Measurements from ENCODE around the gene ICAM4.

DNA sequence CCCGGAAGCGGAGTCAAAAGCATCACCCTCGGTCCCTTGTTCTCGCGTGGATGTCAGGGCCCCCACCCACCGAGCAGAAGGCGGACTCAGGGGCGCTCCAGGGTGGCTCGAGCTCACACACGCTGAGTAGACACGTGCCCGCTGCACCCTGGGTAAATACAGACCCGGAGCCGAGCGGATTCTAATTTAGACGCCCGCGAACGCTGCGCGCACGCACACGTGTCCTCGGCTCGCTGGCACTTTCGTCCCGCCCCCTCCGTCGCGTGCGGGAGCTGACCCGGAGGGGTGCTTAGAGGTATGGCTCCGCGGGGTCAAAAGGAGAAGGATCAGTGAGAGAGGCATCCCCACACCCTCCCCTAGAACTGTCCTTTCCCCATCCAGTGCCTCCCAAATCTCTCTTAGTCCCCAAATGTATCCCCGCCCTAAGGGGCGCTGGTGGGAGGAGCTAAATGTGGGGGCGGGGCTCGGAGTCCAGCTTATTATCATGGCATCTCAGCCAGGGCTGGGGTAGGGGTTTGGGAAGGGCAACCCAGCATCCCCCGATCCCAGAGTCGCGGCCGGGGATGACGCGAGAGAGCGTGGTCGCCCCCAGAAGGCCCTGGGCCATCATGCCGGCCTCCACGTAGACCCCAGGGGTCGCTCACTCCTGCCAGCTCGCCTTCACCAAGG is 2.5 kb downstream of the ICAM4 start:
- 0 out of 4 replicates have a peak, but pooled peaks of 1 of the 2 experiments have one; percentile 8 for TF ChIP-seq POLR2A (IDR thresholded peaks at IDR 0.05; ENCODE audit: insufficient read depth in 1 of 2, low read depth in 2 of 2, low read length in 2 of 2)
- TF ChIP-seq, protein P1, sequence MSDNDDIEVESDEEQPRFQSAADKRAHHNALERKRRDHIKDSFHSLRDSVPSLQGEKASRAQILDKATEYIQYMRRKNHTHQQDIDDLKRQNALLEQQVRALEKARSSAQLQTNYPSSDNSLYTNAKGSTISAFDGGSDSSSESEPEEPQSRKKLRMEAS (IDR thresholded peaks at IDR 0.05), result peak; percentile 86
- no peak for TF ChIP-seq NFIC (IDR thresholded peaks at IDR 0.05; ENCODE audit: low read length)
- TF ChIP-seq ZNF207 (IDR thresholded peaks at IDR 0.05; ENCODE audit: borderline replicate concordance), result no peak
